M059J (cell line): Measurements from ENCODE around the gene PRODH2. TPM values are rescaled to one million over a fixed set of nuclear protein-coding genes. Genes with fewer than 3 reads are reported as not detected.

Experiments used
- DNase-seq: peaks from one replicate; pipeline ENCODE4 v3.0.0-alpha.2; 2012; ENCODE audit warnings: low read depth
- total RNA-seq: library from RNA; depleted of rRNA; stranded (reverse); fragments of >200 nt; shearing (Covaris generic); gene quantifications from 2 replicates; pipeline ENCODE4 v1.2.3, GENCODE V29; 2014; rRNA removed

The PRODH2 gene
- total RNA-seq, 1 experiment from 2014 or later = not detected

- peak; percentile 99 for DNase-seq
Measured at GRCh38 chr19:35757749-35758608, 54.7 kb downstream of the PRODH2 start, which contains the start of gene PROSER3. PROSER3 (plus strand) TSS chr19:35758176; CDS start chr19:35758216, 40 bp downstream.

DNA sequence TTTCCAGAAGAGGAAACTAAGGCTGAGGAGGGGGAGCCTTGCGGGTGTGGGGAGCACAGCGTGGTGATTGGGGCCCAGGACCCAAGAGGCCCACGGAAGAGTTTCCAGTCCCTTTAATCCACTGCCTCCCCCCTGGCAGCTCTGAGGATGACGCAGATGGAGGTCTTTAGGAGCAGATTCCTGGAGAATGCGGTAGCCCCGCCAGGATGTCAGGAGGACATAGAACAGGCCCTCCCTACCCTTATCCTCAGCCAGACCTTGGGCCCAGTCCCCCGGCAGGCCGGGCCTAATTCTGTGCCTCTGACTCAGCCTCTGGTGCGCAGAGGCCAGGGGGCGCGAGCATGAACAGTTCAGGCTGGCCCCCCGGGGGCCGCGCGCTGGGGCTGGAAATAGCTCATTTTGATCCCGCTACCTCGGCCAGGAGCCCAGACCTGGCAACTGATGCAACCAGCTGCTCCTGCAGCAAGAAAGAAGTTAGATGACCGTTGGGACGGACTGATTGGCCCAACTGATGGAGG, 55.4 kb downstream of the PRODH2 start:
- DNase-seq = peak; percentile 83

GRCh38 chr19:35756377-35757230, 56.0 kb downstream of the PRODH2 start, which contains the start of gene HSPB6:
HSPB6 (minus strand) TSS chr19:35757029; CDS start chr19:35757008, 21 bp downstream.
- DNase-seq = peak; percentile 30

GRCh38 chr19:35755550-35756376, 56.9 kb downstream of the PRODH2 start:
- no peak for DNase-seq

GRCh38 chr19:35755131-35755549, 57.5 kb downstream of the PRODH2 start:
- no peak for DNase-seq

- DNase-seq = no peak
Measured at GRCh38 chr19:35754370-35755130, 58.1 kb downstream of the PRODH2 start.

DNA sequence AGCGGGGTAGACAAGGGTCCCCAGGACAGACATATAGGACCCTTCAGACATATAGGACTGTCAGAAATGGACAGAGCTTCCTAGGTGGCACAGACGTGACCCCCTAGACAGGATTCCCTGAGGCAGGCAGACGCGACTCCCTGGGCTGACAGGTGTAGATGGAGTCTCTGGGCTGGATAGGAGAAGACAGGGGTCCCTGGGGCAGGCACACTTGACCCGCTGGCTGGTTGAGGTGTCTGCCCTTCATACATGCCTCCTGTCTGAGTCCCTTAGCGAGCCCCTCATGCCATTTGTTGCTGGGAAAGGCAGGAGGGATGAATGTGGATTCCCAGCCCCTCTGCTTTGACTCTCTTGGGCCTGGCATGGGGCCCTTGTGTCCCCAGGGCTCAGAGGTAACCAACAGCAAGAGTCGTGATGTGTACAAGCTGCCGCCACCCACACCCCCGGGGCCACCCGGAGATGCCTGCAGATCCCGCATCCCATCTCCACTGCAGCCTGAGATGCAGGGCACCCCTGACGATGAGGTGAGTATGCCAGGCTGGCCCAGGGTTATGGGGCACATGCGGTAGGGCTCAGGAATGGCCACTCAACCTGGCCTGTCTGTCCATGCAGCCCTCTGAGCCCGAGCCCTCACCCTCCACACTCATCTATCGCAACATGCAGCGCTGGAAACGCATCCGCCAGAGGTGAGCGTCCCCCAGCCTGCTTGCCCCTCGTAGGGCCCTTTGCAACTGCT, 58.8 kb downstream of the PRODH2 start:
- DNase-seq = no peak

DNA sequence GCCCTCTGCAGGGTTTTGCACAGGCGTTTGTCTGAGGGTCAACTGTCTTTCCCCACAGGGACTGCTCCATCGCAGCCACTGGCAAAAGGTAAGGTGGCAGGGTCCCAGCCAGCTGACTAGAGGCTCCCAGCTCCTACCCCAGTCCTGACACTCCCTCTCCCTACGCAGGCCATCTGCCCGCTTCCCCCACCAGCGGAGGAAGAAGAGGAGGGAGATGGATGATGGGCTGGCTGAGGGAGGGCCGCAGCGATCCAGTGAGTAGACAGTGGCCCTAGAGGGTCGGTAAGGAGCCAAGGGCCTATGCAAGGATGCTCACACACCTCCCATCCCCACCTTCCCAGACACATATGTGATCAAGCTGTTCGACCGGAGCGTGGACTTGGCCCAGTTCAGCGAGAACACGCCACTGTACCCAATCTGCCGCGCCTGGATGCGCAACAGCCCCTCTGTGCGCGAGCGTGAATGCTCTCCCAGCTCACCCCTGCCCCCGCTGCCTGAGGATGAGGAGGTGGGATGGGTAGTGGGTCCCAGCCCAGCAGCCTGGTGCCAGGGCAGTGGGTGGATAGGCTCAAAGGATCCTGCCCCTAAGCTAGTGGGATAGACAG, 59.8 kb downstream of the PRODH2 start:
- no peak for DNase-seq

DNA sequence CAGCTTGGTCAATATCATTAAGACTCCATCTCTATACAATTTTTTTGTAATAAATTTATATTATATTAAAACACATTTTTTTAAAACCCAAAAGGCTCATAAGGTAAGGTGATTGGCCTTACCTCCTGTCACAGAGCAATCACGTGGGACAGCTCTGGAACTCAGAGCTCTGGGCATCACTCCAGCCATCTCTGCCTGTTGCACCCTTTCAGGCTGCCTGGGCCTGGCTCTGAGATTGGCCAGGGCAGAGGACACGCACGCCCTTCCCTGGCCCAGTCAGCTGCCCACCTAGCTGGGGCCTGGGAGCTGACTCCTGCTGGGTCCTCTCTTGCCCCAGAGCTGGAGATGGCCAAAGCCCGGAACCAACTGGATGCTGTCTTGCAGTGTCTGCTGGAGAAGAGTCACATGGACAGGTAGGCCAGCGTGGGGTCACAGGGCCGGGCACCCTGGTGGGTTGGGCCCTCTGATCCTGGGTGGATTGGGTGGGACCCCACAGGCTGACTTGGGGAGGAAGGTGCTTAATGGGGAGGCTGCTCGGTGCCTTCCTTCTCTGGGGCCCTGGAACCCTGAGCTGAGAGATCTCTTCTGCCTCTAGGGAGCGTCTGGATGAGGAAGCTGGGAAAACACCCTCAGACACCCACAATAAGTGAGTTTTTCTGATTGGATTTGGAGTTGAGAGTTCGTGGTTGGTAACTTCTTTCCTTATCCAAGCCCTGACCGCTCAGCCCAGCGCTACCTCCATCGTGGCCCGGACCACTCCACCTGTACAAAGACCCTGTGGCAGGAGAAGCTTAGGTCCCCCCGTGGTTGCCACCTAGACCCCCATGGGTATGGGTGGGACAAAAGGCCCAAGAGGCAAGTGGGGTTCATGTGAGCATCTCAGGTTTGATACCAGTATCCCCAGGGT, 60.6 kb downstream of the PRODH2 start:
- DNase-seq = no peak

- no peak for DNase-seq
Measured at GRCh38 chr19:35750167-35750566, 62.5 kb downstream of the PRODH2 start.

Other genes starting within 250 kb of the PRODH2 start
- gene ATP4A, start 249.2 kb downstream of the PRODH2 start, total RNA-seq = not detected in 2 replicates
- not detected in 2 replicates for gene PMIS2, start 226.7 kb downstream of the PRODH2 start, total RNA-seq
- 9.1 and 10.1 TPM in 2 replicates for gene HAUS5, start 200.1 kb downstream of the PRODH2 start, total RNA-seq
- 97.1 and 128 TPM in 2 replicates for gene RBM42, start 183.8 kb downstream of the PRODH2 start, total RNA-seq
- 0.54 TPM in 1 of 2 replicates, not detected in the other for gene ETV2, start 171.1 kb downstream of the PRODH2 start, total RNA-seq
- gene COX6B1, start 164.5 kb downstream of the PRODH2 start, total RNA-seq = 635 and 1,532 TPM in 2 replicates
- gene UPK1A, start 146.3 kb downstream of the PRODH2 start, total RNA-seq = 0.47 TPM in 1 of 2 replicates, not detected in the other
- gene ZBTB32, start 108.3 kb downstream of the PRODH2 start, total RNA-seq = not detected in 2 replicates
- gene KMT2B, start 94.8 kb downstream of the PRODH2 start, total RNA-seq = 4.9 and 8.8 TPM in 2 replicates
- 8.8 and 24.0 TPM in 2 replicates for gene IGFLR1, start 70.4 kb downstream of the PRODH2 start, total RNA-seq
- gene U2AF1L4, start 67.4 kb downstream of the PRODH2 start, total RNA-seq = 18.0 and 24.9 TPM in 2 replicates
- 90.5 and 108 TPM in 2 replicates for gene PSENEN, start 67.2 kb downstream of the PRODH2 start, total RNA-seq
- gene LIN37, start 64.3 kb downstream of the PRODH2 start, total RNA-seq = 4.3 and 12.2 TPM in 2 replicates
- 0.39 and 0.47 TPM in 2 replicates for gene HSPB6, start 55.8 kb downstream of the PRODH2 start, total RNA-seq
- gene PROSER3, start 54.7 kb downstream of the PRODH2 start, total RNA-seq = 5.9 and 7.4 TPM in 2 replicates
- 1.5 and 4.2 TPM in 2 replicates for gene ARHGAP33, start 37.3 kb downstream of the PRODH2 start, total RNA-seq
- not detected in 2 replicates for gene NPHS1, start 39.7 kb upstream of the PRODH2 start, total RNA-seq
- 0.07 and 0.17 TPM in 2 replicates for gene KIRREL2, start 44.1 kb upstream of the PRODH2 start, total RNA-seq
- gene APLP1, start 55.7 kb upstream of the PRODH2 start, total RNA-seq = 42.4 and 51.5 TPM in 2 replicates
- 0.91 and 6.1 TPM in 2 replicates for gene NFKBID, start 87.7 kb upstream of the PRODH2 start, total RNA-seq
- not detected in 2 replicates for gene HCST, start 89.7 kb upstream of the PRODH2 start, total RNA-seq
- not detected in 2 replicates for gene TYROBP, start 95.5 kb upstream of the PRODH2 start, total RNA-seq
- 3.3 and 4.6 TPM in 2 replicates for gene LRFN3, start 123.5 kb upstream of the PRODH2 start, total RNA-seq
- gene SDHAF1, start 182.3 kb upstream of the PRODH2 start, total RNA-seq = 32.0 and 40.1 TPM in 2 replicates
- gene SYNE4, start 196.0 kb upstream of the PRODH2 start, total RNA-seq = not detected in 2 replicates
- gene ALKBH6, start 201.4 kb upstream of the PRODH2 start, total RNA-seq = 54.6 and 64.6 TPM in 2 replicates
- 1.3 and 6.7 TPM in 2 replicates for gene CLIP3, start 220.0 kb upstream of the PRODH2 start, total RNA-seq
- gene THAP8, start 241.4 kb upstream of the PRODH2 start, total RNA-seq = 4.3 and 6.8 TPM in 2 replicates
- gene WDR62, start 242.1 kb upstream of the PRODH2 start, total RNA-seq = 10.8 and 19.4 TPM in 2 replicates